PFSK-1 (cell line): ENCODE results near the gene CASK.

Experiments
- FOXP2 ChIP-seq: optimal IDR thresholded peaks from 2 replicates; pipeline ENCODE3; 2011; ENCODE audit warnings: borderline replicate concordance, control low read depth, inconsistent platforms; ENCODE audit not compliant: insufficient read depth; ENCODE audit errors: extremely low read length, extremely low read depth
- POLR2AphosphoS5 ChIP-seq: IDR thresholded peaks from 2 replicates; pipeline ENCODE4 v1.6.1; 2012; ENCODE audit warnings: low read depth, mild to moderate bottlenecking, control low read depth, low read length, moderate library complexity
- REST ChIP-seq, 2 experiments: IDR thresholded peaks; 2 replicates each; pipeline versions ENCODE4 v1.6.1 to v1.8.0; 2011 to 2012; ENCODE audit warnings: low read depth in 2 of 2, low read length in 2 of 2, control low read depth in 1 of 2, inconsistent platforms in 1 of 2, mild to moderate bottlenecking in 1 of 2, moderate library complexity in 1 of 2; ENCODE audit not compliant: insufficient read depth in 1 of 2
- SIN3A ChIP-seq: IDR thresholded peaks from 2 replicates; pipeline ENCODE4 v1.6.1; 2012; ENCODE audit warnings: mild to moderate bottlenecking, low read length, moderate library complexity, borderline replicate concordance; ENCODE audit not compliant: insufficient read depth
- TAF1 ChIP-seq: IDR thresholded peaks from 2 replicates; pipeline ENCODE4 v1.6.1; 2012; ENCODE audit warnings: low read length, control low read depth, borderline replicate concordance; ENCODE audit not compliant: insufficient read depth

CASK gene

GRCh38 chrX:41482154-41482850, 441.1 kb downstream of the CASK start:
- TF ChIP-seq SIN3A: no peak
- no peak for TF ChIP-seq TAF1
- TF ChIP-seq FOXP2: no peak
- TF ChIP-seq POLR2AphosphoS5: no peak
- TF ChIP-seq REST (IDR thresholded peaks at IDR 0.05; ENCODE audit: insufficient read depth in 1 of 2, low read depth in 2 of 2, low read length in 2 of 2): no peak

DNA sequence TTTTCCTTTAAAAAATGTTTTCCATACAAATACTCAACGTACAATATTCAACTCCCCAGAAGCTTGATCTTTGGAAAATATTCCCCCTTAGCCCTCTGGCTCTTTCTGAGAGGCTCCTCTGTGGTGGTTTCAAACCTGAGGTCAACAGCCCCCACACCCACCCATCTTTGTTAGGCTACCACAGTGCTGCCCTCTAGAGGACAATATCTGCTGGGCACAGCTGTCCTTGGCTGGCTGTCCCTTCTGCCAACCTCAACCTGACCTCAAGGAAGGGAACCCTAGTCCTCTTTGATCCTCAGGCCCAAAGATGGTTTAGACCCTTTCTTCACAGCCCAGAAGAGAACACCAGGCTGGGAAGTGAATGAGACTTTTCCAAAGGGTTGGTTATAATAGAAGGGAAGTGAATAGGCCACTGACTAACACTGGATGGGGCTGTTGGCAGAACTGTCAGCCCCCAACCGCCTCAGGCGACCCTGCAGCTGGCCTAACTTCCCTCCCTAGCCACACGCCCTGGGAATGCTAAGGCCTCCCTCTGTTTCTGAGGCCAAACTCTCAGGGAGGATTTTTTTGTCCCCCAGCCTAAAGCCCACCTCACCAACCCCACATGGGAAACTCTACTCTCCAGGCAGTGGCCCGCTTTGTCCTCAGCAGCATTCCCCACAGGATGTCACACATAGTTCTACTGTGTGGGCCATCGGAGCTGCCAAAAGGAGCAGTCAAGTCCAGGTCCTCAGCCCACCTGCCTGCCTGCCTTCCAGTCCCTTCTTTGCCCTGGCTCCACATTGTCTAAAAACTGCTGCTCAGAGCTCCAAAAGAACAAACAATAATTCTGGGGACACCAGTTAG, 441.9 kb downstream of the CASK start:
- no peak for TF ChIP-seq FOXP2
- TF ChIP-seq SIN3A: no peak
- no peak for TF ChIP-seq TAF1
- no peak for TF ChIP-seq POLR2AphosphoS5
- no peak for TF ChIP-seq REST (IDR thresholded peaks at IDR 0.05; ENCODE audit: insufficient read depth in 1 of 2, low read depth in 2 of 2, low read length in 2 of 2)

- TF ChIP-seq REST (IDR thresholded peaks at IDR 0.05; ENCODE audit: insufficient read depth in 1 of 2, low read depth in 2 of 2, low read length in 2 of 2) (no peak), TAF1 (no peak), POLR2AphosphoS5 (no peak), SIN3A (no peak), FOXP2 (no peak)
Measured at GRCh38 chrX:41480508-41481260, 442.7 kb downstream of the CASK start.

- TF ChIP-seq POLR2AphosphoS5 (no peak), TAF1 (no peak), REST (IDR thresholded peaks at IDR 0.05; ENCODE audit: insufficient read depth in 1 of 2, low read depth in 2 of 2, low read length in 2 of 2) (no peak), FOXP2 (no peak), SIN3A (no peak)
Measured at GRCh38 chrX:41478381-41478911, 444.9 kb downstream of the CASK start.
